GM10266 (cell line): Measurements from ENCODE around the gene SHOX.

Source experiments
- DNase-seq: peaks from one replicate; pipeline ENCODE4 v3.0.0; 2012; ENCODE audit errors: extremely low spot score
- TF ChIP-seq, protein P1 (sequence below): IDR thresholded peaks from 2 replicates; pipeline ENCODE4 v1.5.1; 2012; ENCODE audit warnings: mild to moderate bottlenecking, low read depth; ENCODE audit not compliant: control insufficient read depth, insufficient read depth; ENCODE audit errors: missing control alignments

The SHOX gene

DNA sequence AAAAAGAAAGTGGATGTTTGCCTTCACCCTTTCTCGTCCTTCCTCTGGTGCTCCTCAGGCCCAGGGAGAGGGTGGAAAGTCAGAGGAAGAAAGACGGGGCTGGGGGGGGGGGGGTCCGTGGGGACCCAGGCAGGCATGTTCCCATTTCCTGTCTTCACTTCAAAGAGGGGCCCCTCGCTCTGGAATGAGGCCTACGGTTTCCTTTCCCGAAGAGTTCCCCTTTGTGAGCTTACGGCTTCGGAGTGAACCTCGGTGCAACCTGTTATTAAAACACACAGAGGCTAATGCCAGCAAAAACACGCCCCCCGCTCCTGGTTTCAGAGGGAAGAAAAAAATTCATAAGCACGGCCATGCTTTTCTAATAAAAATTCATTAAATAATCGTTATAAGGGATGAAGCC, 40.1 kb downstream of the SHOX start:
- TF ChIP-seq, protein P1, sequence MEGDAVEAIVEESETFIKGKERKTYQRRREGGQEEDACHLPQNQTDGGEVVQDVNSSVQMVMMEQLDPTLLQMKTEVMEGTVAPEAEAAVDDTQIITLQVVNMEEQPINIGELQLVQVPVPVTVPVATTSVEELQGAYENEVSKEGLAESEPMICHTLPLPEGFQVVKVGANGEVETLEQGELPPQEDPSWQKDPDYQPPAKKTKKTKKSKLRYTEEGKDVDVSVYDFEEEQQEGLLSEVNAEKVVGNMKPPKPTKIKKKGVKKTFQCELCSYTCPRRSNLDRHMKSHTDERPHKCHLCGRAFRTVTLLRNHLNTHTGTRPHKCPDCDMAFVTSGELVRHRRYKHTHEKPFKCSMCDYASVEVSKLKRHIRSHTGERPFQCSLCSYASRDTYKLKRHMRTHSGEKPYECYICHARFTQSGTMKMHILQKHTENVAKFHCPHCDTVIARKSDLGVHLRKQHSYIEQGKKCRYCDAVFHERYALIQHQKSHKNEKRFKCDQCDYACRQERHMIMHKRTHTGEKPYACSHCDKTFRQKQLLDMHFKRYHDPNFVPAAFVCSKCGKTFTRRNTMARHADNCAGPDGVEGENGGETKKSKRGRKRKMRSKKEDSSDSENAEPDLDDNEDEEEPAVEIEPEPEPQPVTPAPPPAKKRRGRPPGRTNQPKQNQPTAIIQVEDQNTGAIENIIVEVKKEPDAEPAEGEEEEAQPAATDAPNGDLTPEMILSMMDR = no peak
- no peak for DNase-seq

DNA sequence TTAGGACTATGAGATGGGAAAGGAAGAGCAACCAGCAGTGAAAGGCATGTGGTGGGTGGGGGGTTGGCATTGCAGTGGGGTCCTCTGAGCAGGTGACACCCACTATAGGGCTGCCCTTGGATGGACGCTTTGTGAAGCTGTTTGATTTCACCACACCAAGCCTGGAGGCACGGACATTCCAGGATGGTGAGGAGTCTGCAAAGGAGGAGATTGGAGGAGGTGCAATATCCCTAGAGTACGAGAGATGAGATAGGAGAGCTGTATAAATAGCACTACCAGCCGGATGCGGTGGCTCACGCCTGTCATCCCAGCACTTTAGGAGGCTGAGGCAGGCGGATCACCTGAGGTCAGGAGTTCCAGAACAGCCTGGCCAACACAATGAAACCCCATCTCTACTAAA, 42.3 kb downstream of the SHOX start:
- TF ChIP-seq, protein P1 = no peak
- DNase-seq = no peak

DNA sequence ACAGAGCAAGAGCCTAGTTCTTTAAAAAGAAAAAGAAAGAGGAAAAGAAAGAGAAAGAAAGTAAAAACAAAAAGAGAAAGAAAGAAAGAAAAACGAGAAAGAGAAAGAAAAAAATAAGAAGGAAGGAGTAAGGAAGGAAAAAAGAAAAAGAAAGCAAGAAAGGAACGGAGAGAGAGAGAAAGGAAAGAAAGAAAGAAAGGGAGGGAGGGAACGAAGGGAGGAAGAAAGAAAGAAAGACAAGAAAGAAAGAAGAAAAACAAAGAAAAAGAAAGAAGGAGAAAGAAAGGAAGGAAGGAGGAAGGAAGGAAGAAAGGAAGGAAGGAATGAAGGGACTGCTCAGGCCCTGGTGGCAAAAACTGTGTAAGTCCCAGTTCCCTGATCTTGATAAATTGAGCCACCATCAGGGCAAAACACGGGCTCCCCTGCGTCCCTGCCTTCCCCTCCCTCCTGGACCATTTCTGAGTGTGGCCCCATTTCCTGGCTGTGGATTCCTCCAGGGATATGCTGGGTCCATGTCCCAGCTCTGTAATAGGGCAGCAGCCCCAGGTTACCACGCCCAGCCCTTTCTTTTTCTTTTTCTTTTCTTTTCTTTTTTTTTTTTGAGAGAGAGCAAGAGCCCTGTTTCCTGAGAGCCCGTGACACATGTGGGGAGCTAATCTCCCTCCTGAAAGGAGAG, 44.8 kb downstream of the SHOX start:
- no peak for DNase-seq
- TF ChIP-seq, protein P1 = no peak

DNA sequence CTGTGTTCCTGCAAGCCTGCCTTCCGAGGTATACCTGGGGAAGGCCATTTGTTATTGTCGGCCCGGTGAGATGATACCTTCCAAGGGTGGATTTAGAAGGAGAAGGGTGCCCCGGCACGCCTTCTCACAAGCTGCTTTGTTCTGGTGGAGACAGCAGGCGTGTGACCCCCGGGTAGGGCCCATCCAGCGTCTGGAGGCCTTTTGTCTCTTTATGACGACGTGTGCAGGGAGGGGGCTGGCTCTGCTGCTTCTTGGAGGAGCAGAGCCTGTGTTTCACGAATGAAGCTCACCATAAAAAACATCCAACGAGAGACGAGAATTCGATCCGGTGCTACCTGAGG, 45.3 kb downstream of the SHOX start:
- no peak for DNase-seq
- TF ChIP-seq, protein P1 = no peak

DNA sequence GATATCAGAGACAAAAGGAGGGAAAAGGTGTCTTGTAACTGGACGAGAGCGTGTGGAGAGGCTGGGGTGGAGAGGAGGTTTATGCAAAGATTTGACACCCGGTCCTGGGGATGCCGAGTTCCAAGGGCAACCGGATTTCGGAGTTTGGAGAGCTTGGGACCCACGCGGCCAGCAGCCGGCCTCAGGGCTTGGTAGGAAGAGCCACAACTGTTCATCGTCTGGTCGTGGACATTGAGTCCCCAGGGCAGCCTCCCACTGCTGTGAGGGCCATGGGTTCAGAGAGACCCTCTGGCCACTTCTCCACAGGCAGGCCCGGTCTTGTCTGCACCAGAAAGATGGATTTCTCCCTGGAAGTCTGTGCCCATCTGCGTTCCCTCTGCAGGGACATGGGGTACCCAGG, 46.8 kb downstream of the SHOX start:
- DNase-seq = no peak
- TF ChIP-seq, protein P1 = no peak

DNA sequence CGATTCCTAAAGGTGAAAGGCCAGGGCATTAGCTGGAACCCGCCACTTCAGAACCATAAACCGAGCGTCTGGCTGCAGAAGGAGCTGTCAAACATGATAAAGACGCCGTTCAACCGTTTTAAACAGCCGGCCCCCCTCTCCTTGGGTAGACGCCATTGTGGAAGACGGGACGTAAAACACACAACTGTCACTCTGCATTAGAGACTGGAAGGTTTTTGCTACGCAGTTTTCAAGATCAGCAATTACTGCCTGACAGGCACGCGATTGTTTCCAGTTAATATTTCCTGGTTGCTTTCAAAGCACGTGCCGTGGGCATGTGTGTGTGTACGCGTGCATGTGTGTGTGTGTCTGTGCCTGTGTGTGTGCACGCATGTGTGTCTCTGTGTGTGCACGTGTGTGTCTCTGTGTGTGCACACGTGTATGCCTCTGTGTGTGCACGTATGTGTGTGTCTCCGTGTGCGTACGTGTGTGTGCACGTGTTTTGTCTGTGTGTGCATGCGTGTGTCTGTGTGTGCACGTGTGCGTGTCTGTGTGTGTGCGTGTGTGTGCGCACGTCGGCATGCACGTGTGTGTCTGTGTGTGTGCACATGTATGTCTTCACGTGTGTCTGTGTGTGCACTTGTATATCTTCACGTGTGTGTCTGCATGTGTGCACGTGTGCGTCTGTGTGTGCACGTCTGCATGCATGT, 48.8 kb downstream of the SHOX start:
- DNase-seq = no peak
- TF ChIP-seq, protein P1 = no peak

DNA sequence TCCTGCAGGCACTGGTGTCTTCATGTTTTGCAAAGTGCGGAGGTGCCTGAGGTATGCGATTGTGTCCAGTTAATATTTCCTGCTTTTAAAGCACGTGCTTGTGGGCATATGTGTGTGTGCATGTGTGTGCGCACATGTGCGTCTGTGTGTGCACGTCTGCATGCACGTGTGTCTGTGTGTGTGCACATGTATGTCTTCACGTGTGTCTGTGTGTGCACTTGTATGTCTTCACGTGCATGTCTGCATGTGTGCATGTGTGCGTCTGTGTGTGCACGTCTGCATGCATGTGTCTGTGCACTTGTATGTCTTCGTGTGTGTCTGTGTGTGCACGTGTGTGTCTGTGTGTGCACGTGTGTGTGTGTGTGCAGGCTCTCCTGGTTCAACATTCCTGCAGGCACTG, 49.5 kb downstream of the SHOX start:
- TF ChIP-seq, protein P1 = no peak
- no peak for DNase-seq
